Heart right ventricle (tissue), 16 donors: ENCODE results near the gene ZNF846. TPM values are rescaled to one million over a fixed set of nuclear protein-coding genes. Genes with fewer than 3 reads are reported as not detected.

ENCODE experiments used
- ATAC-seq, 8 donors: fragments of 200-7000 bp; cut with Tn5 transposase; one replicate each; pipeline ENCODE4 v1.9.1; 2020; ENCODE audit warnings: mild to moderate bottlenecking in 8 of 8, moderate library complexity in 8 of 8, moderate number of reproducible peaks in 1 of 8
- DNase-seq, 2 donors: peaks; one replicate each; pipeline ENCODE4 v3.0.0-alpha.2; 2020
- H3K27ac ChIP-seq, 10 donors: fragments of 200-600 bp; sonication (generic) in 2 of 10; one replicate each; pipeline versions ENCODE4 v1.5.0 to v1.8.0; 2020 to 2022; ENCODE audit warnings: mild to moderate bottlenecking in 3 of 10
- H3K27me3 ChIP-seq, 7 donors: fragments of 200-600 bp; one replicate each; pipeline ENCODE4 v1.8.0; 2021 to 2022; ENCODE audit warnings: mild to moderate bottlenecking in 2 of 7
- H3K36me3 ChIP-seq, 9 donors: fragments of 200-600 bp; sonication (generic) in 1 of 9; one replicate each; pipeline versions ENCODE4 v1.5.0 to v1.8.0; 2020 to 2022; ENCODE audit warnings: mild to moderate bottlenecking in 2 of 9
- H3K4me1 ChIP-seq, 9 donors: fragments of 200-600 bp; sonication (generic) in 1 of 9; one replicate each; pipeline versions ENCODE4 v1.5.0 to v1.8.0; 2020 to 2022; ENCODE audit warnings: mild to moderate bottlenecking in 4 of 9
- H3K4me3 ChIP-seq, 10 donors: fragments of 200-600 bp; sonication (generic) in 2 of 10; one replicate each; pipeline versions ENCODE4 v1.5.0 to v1.8.0; 2020 to 2022; ENCODE audit warnings: mild to moderate bottlenecking in 7 of 10, moderate library complexity in 2 of 10
- H3K9me3 ChIP-seq, 11 donors: fragments of 200-600 bp in 10 of 11; sonication (generic) in 2 of 11; one replicate each; pipeline versions ENCODE4 v1.5.0 to v1.8.0; 2013 to 2022; ENCODE audit warnings: mild to moderate bottlenecking in 2 of 11, control low read depth in 1 of 11, moderate library complexity in 1 of 11
- WGBS, 2 donors: extraction: QIAGEN DNeasy Blood & Tissue Kit; methylation state at CpG; one replicate each; pipeline ENCODE4 v1.1.7; 2013; ENCODE audit warnings: inconsistent platforms in 1 of 2; 5-methylcytosine and 5-hydroxymethylcytosine counted together
- intact Hi-C, 10 donors: fragments of 100-400 bp; cut with DNase I; formaldehyde crosslinking; loops; one replicate each; pipeline versions ENCODE4 v1.11.1 to v1.14.2; 2022
- polyA plus RNA-seq, 2 donors: library from polyadenylated mRNA; stranded (reverse); fragments of 200-250 nt; gene quantifications; one replicate each; pipeline ENCODE4 v1.2.3, GENCODE V29; 2013
- total RNA-seq, 10 donors: library from RNA; stranded (reverse); fragmentation: NEBNext Ultra II Directional in 3 of 10; extraction: Animal tissue kit (Norgen Biotek cat#: 25700) in 3 of 10; gene quantifications; one replicate each; pipeline versions ENCODE4 v1.2.1 to v1.2.4, GENCODE V29; 2021 to 2023
- TF ChIP-seq, protein P1 (sequence below), 9 donors: fragments of 200-600 bp; sonication (generic) in 2 of 9; IDR thresholded peaks; one replicate each; pipeline versions ENCODE4 v1.5.0 to v1.8.0; 2021 to 2022; ENCODE audit warnings: antibody characterized with exemption in 9 of 9, mild to moderate bottlenecking in 5 of 9, moderate library complexity in 1 of 9
- donor health status: Arrhythmogenic right ventricular cardiomyopathy.
- donor health status: ischemic (EF 13 %, LVEDD 7.1; RV severe dilation, severe dysfunction).
- donor health status: healthy with polysubstance abuse.
- donor health status: DM: no; HTN: yes; CAD: no.
- donor health status: DM: no; HTN: no; CAD: no.
- donor health status: ischemic (EF 25% LVEDD 6.9; RV normal size, moderate dysfunction).
- donor health status: ischemic (EF 25% LVEDD 5.7; RV mildly dilated, moderate dysfunction).
- donor health status: healthy.
- donor health status: DM: yes; HTN: yes; CAD: no.
- donor health status: Ischemic cardiomyopathy.
- donor health status: ischemic (EF 35%, LVEDD 5.7; RV mildly dilated, moderate dysfunction).
- donor health status: nonischemic (EF 11% LVEDD 7.7; RV severe dilation, severe dysfunction).
- donor health status: DM: yes; HTN: yes; CAD: no.
- donor health status: PGD.
- donor health status: ischemic (EF 29% LVEDD 5.4; RV normal size, mild dysfunction).
- donor health status: nonischemic (EF 23%, LVEDD 6.1; RV moderate dilation, normal function).

The ZNF846 gene
- total and polyA plus RNA-seq, 12 donors = 3.9 to 21.4 (median 10.1) TPM

DNA sequence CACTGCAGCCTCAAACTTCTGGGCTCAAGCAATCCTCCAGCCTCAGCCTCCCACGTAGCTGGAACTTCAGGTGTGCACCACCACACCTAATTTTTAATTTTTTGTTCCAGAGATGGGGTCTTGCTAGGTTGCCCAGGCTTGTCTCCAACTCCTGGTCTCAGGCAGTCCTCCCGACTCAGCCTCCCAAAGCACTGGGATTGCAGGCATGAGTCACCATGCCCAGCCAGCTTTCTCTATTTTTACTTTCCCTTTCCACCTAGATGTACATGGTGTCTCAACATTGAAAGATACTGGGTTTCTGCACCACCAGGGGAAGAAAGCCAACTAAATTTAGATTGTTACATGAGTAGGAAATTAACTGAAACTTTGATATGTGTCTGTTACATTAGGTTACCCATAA is 13.8 kb upstream of the ZNF846 start:
- DNase-seq (no peak), ATAC-seq (no peak)
- intact Hi-C loops = loop anchor here in 3 of 10 donors (10.0 kb wide), 2 partner anchors 108 to 648 kb away; partner anchors contain the start of gene ZNF562 (in 2 of the 3)
- Histone ChIP-seq H3K27me3 (no peaks in the 10 kb centered on the region), H3K4me3 (no peak overlapping the region), H3K36me3 (no peaks in the 10 kb centered on the region), H3K4me1 (peaks cover 0 to 18% (median 13%) of the 10 kb centered on the region in 9 donors), H3K27ac (no peak overlapping the region), H3K9me3 (peaks cover 0 to 22% (median 4%) of the 10 kb centered on the region in 11 donors)
- TF ChIP-seq, protein P1, sequence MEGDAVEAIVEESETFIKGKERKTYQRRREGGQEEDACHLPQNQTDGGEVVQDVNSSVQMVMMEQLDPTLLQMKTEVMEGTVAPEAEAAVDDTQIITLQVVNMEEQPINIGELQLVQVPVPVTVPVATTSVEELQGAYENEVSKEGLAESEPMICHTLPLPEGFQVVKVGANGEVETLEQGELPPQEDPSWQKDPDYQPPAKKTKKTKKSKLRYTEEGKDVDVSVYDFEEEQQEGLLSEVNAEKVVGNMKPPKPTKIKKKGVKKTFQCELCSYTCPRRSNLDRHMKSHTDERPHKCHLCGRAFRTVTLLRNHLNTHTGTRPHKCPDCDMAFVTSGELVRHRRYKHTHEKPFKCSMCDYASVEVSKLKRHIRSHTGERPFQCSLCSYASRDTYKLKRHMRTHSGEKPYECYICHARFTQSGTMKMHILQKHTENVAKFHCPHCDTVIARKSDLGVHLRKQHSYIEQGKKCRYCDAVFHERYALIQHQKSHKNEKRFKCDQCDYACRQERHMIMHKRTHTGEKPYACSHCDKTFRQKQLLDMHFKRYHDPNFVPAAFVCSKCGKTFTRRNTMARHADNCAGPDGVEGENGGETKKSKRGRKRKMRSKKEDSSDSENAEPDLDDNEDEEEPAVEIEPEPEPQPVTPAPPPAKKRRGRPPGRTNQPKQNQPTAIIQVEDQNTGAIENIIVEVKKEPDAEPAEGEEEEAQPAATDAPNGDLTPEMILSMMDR (IDR thresholded peaks at IDR 0.05) = no peak
- WGBS, 2 donors = 97% methylated on average over 2 of the region's 2 CpGs

DNA sequence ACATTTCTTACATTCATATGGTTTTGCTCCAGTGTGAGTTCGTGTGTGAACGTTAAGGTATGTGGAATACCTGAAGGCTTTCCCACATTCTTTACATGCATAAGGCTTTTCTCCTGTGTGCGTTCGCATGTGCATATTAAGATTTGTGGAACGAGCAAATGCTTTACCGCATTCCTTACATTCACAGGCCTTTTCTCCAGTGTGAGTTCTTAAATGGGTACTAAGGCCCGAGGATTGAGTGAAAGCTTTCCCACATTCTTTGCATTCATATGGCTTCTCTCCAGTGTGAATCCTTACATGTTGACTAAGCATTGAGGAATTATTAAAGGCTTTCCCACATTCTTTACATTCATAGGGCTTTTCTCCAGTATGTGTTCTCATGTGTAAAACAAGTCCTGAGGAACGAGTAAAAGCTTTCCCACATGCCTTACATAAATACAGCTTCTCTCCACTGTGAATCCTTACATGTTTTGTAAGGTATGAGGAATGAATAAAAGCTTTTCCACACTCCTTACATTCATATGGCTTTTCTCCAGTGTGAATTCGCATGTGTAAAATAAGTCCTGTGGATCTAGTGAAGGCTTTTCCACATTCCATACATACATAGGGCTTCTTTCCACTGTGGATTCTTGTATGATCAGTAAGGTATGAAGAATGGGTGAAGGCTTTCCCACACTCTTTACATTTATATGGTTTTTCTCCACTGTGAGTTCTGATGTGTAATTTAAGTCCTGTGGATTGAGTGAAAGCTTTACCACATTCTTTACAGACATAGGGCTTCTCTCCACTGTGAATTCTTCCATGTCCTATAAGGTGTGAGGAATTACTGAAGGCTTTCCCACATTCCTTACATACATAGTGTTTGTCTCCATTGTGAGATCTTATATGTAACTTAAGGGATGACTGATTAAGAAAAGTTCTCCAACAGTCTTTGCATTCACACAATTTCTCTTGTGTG is 10.7 kb downstream of the ZNF846 start:
- H3K4me1 ChIP-seq = no peaks in the 10 kb centered on the region
- no peak for ATAC-seq
- DNase-seq = no peak
- H3K36me3 ChIP-seq = peaks cover 3 to 70% (median 42%) of the 10 kb centered on the region in 9 donors
- intact Hi-C loops = no loop called here
- peaks cover 0 to 87% (median 25%) of the 10 kb centered on the region in 11 donors for H3K9me3 ChIP-seq
- TF ChIP-seq, protein P1 (IDR thresholded peaks at IDR 0.05) = no peak
- H3K27ac ChIP-seq = no peak overlapping the region
- no peak overlapping the region for H3K4me3 ChIP-seq
- WGBS, 2 donors = 97 to 99% methylated on average over 9 of the region's 9 CpGs
- no peaks in the 10 kb centered on the region for H3K27me3 ChIP-seq

DNA sequence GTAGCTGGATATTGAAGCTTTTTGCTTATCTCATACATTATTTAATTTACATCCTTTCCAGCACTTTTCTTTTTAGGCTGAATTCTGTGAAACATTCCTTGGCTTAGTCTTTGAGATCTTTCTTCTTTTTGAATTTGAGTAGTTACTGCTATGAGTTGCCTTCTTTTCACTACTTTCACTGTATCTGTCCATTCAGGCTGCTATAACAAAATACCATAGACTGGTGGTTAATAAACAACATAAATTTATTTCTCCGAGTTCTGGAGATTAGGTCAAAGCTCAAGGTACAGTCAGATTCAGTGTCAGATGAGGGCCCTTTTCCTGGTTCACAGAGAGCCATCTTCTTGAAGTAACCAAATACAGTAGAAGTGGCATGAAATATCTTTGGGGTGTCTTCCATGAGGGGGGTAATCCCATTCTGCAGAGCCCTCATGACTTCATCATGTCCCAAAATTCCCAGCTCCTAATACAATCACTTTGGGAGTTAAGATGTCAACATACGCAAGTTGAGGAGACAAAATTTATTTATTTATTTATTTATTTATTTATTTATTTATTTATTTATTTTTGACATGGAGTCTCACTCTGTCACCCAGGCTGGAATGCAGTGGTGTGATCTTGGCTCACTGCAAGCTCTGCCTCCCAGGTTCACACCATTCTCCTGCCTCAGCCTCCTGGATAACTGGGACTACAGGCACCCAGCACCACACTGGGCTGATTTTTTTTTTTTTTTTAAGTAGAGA is 15.7 kb downstream of the ZNF846 start:
- no peaks in the 10 kb centered on the region for H3K27me3 ChIP-seq
- H3K4me1 ChIP-seq = no peaks in the 10 kb centered on the region
- intact Hi-C loops = no loop called here
- TF ChIP-seq, protein P1 (IDR thresholded peaks at IDR 0.05) = no peak
- no peak overlapping the region for H3K27ac ChIP-seq
- ATAC-seq (no peak), DNase-seq (no peak)
- H3K9me3 ChIP-seq = peaks cover 0 to 68% (median 14%) of the 10 kb centered on the region in 11 donors
- no peak overlapping the region for H3K4me3 ChIP-seq
- H3K36me3 ChIP-seq = peaks cover 1 to 29% (median 14%) of the 10 kb centered on the region in 9 donors
- 96 to 97% methylated on average over 2 of the region's 2 CpGs for WGBS, 2 donors

DNA sequence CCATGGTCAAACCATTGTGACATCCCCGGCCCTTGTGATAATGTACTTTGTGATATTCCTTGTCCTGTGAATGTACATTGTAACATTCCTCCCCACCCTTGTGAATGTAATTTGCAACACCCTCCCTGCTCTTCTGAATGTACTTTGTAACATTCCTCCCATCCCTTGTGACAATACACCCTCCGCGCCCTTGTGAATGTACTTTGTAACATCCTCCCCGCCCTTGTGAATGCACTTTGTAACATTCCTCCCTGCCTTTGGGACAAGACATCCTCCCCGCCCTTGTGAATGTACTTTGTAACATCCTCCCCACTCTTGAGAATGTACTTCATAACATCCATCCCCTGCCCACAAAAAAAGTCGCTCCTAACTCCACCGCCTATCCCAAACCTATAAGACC is 17.1 kb downstream of the ZNF846 start:
- ATAC-seq = no peak
- Histone ChIP-seq H3K36me3 (peaks cover 0 to 15% (median 0%) of the 10 kb centered on the region in 9 donors), H3K27me3 (no peaks in the 10 kb centered on the region), H3K27ac (no peak overlapping the region), H3K4me1 (no peaks in the 10 kb centered on the region), H3K9me3 (peaks cover 0 to 54% (median 0%) of the 10 kb centered on the region in 11 donors), H3K4me3 (no peak overlapping the region)
- TF ChIP-seq, protein P1 (IDR thresholded peaks at IDR 0.05) = no peak
- intact Hi-C loops = no loop called here
- WGBS, 2 donors = 97 to 98% methylated on average over 7 of the region's 7 CpGs
- no peak for DNase-seq
